Prostate gland (tissue), 2 donors: ENCODE results near the gene HCN1. TPM values are rescaled to one million over a fixed set of nuclear protein-coding genes. Genes with fewer than 3 reads are reported as not detected.
"Not testable (repeated sequence)": the region's sequence is repeated elsewhere in the genome, so short reads cannot be mapped to it uniquely, and the experiment has no call there.

ENCODE experiments used
- DNase-seq: peaks from one replicate; pipeline ENCODE4 v3.0.0-alpha.2; 2019; ENCODE audit warnings: low spot score
- H3K27ac ChIP-seq, 2 donors: fragments of 200-600 bp; sonication (generic); 2 replicates each; pipeline ENCODE4 v1.5.1; 2017 to 2019
- H3K27me3 ChIP-seq: fragments of 200-600 bp; sonication (generic); replicated peaks from 2 replicates; pipeline ENCODE4 v1.5.1; 2019; ENCODE audit not compliant: insufficient read depth
- H3K36me3 ChIP-seq, 2 donors: fragments of 200-600 bp; sonication (generic); 1 replicate in 1 of 2; 2 replicates in 1 of 2; pipeline versions ENCODE4 v1.5.1 to v1.8.1; 2017 to 2019
- H3K4me1 ChIP-seq: fragments of 200-600 bp; sonication (generic); replicated peaks from 2 replicates; pipeline ENCODE4 v1.5.1; 2019
- H3K4me3 ChIP-seq, 2 donors: fragments of 200-600 bp; sonication (generic); 2 replicates each; pipeline ENCODE4 v1.5.1; 2017 to 2019
- H3K9me3 ChIP-seq: fragments of 200-600 bp; sonication (generic); 2 replicates; pipeline ENCODE4 v1.5.1; 2017
- POLR2A ChIP-seq: fragments of 450-650 bp; IDR thresholded peaks from one replicate; pipeline ENCODE4 v1.6.1; 2016; ENCODE audit warnings: antibody characterized with exemption, mild to moderate bottlenecking
- POLR2AphosphoS5 ChIP-seq: sonication (generic); formaldehyde crosslinking; IDR thresholded peaks from one replicate; pipeline ENCODE4 v1.6.1; 2017; ENCODE audit warnings: antibody characterized with exemption
- WGBS: methylation state at CpG from one replicate; pipeline ENCODE4 v1.1.5; 2018; 5-methylcytosine and 5-hydroxymethylcytosine counted together
- intact Hi-C: fragments of 100-400 bp; cut with DNase I; formaldehyde crosslinking; loops from one replicate; pipeline ENCODE4 v1.14.2; 2022
- total RNA-seq, 2 donors: library from RNA; depleted of rRNA; stranded (reverse); fragments of >200 nt; gene quantifications; one replicate each; pipeline ENCODE4 v1.1.0, GENCODE V29; 2016
- TF ChIP-seq, protein P1 (sequence below), 4 experiments: fragments of 200-600 bp in 2 of 4; fragments of 450-650 bp in 2 of 4; sonication (generic) in 2 of 4; IDR thresholded peaks; 1 replicate in 3 of 4; 2 replicates in 1 of 4; pipeline ENCODE4 v1.5.1; 2016 to 2019; ENCODE audit warnings: antibody characterized with exemption in 4 of 4, mild to moderate bottlenecking in 2 of 4, moderate library complexity in 2 of 4

HCN1 gene
- total RNA-seq, 2 donors from 2014 or later, result 0.05 to 1.3 TPM

- H3K9me3 ChIP-seq, result peaks cover 5% of the 10 kb centered on the region
- WGBS, result 97% methylated on average over 2 of the region's 2 CpGs
- intact Hi-C loops, result no loop called here
- H3K36me3 ChIP-seq, result no peaks in the 10 kb centered on the region
- H3K4me1 ChIP-seq, result no peaks in the 10 kb centered on the region
- no peak for DNase-seq
- H3K4me3 ChIP-seq, result no peak overlapping the region
- H3K27ac ChIP-seq, result no peak overlapping the region
- TF ChIP-seq POLR2AphosphoS5, result no peak
- TF ChIP-seq, protein P1, sequence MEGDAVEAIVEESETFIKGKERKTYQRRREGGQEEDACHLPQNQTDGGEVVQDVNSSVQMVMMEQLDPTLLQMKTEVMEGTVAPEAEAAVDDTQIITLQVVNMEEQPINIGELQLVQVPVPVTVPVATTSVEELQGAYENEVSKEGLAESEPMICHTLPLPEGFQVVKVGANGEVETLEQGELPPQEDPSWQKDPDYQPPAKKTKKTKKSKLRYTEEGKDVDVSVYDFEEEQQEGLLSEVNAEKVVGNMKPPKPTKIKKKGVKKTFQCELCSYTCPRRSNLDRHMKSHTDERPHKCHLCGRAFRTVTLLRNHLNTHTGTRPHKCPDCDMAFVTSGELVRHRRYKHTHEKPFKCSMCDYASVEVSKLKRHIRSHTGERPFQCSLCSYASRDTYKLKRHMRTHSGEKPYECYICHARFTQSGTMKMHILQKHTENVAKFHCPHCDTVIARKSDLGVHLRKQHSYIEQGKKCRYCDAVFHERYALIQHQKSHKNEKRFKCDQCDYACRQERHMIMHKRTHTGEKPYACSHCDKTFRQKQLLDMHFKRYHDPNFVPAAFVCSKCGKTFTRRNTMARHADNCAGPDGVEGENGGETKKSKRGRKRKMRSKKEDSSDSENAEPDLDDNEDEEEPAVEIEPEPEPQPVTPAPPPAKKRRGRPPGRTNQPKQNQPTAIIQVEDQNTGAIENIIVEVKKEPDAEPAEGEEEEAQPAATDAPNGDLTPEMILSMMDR (IDR thresholded peaks at IDR 0.05), result no peak
- TF ChIP-seq POLR2A, result no peak
- no peaks in the 10 kb centered on the region for H3K27me3 ChIP-seq
These were observed 186.8 kb downstream of the HCN1 start for GRCh38 chr5:45509371-45509770.

DNA sequence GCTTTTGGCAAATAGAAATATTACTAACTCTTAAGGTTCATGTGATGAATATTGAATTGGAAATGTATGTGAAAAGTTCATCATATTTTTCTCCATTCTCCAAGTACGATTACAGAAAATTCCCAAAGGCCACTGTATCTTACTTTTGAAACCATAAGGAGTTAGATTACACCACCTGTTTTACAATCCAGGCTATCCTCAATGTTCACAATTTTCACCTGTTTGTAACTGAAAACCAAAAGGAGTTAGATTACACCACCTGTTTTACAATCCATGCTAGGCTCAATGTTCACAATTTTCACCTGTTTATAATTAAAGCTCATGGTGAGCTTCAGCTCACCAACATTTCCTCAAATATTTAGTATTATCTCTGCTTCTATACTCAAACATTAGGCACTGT, 188.0 kb downstream of the HCN1 start:
- 91% methylated on average over 1 of the region's 1 CpG for WGBS
- Histone ChIP-seq H3K27ac (no peak overlapping the region), H3K27me3 (no peaks in the 10 kb centered on the region), H3K4me1 (no peaks in the 10 kb centered on the region), H3K4me3 (no peak overlapping the region), H3K9me3 (peaks cover 5% of the 10 kb centered on the region), H3K36me3 (no peaks in the 10 kb centered on the region)
- intact Hi-C loops, result no loop called here
- TF ChIP-seq POLR2A (no peak), POLR2AphosphoS5 (no peak)
- TF ChIP-seq, protein P1 (IDR thresholded peaks at IDR 0.05), result no peak
- no peak for DNase-seq

- H3K36me3 ChIP-seq, result no peaks in the 10 kb centered on the region
- H3K27ac ChIP-seq, result no peak overlapping the region
- peaks cover 5% of the 10 kb centered on the region for H3K9me3 ChIP-seq
- H3K27me3 ChIP-seq, result no peaks in the 10 kb centered on the region
- TF ChIP-seq POLR2AphosphoS5, result no peak
- TF ChIP-seq, protein P1 (IDR thresholded peaks at IDR 0.05), result no peak
- TF ChIP-seq POLR2A, result no peak
- DNase-seq, result no peak
- WGBS, result 65% methylated on average over 1 of the region's 1 CpG
- no peak overlapping the region for H3K4me3 ChIP-seq
- no peaks in the 10 kb centered on the region for H3K4me1 ChIP-seq
- intact Hi-C loops, result no loop called here
These were observed 189.0 kb downstream of the HCN1 start for GRCh38 chr5:45507178-45507577.

DNA sequence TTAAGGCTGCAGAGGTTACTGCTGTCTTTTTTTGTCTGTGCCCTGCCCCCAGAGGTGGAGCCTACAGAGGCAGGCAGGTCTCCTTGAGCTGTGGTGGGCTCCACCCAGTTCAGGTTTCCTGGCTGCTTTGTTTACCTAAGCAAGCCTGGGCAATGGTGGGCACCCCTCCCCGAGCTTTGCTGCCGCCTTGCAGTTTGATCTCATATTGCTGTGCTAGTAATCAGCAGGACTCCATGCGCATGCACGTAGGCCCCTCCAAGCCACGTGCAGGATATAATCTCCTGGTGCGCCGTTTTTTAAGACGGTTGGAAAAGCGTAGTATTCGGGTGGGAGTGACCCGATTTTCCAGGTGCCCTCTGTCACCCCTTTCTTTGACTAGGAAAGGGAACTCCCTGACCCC, 197.2 kb downstream of the HCN1 start:
- 87% methylated on average over 11 of the region's 11 CpGs for WGBS
- intact Hi-C loops, result not testable (repeated sequence)

DNA sequence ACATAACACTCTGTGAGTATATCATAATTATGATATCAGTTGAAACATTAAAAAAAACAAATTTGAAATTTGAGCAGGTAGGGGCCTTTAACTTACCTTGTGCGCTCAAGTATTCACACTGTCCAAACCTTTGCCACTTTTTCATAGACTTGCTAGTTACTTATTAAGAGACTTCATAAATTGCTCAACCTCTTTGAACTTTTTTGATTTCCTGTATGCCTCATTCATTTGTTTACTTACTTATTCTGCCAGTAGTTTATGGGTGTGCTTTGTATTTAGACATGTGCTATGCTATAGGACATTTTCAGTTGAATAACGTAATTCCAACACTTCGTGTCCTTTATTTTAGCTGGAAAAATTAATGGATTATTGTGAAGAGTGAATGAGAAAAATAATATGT, 204.8 kb downstream of the HCN1 start:
- no peaks in the 10 kb centered on the region for H3K4me1 ChIP-seq
- H3K27ac ChIP-seq, result no peak overlapping the region
- H3K9me3 ChIP-seq, result no peaks in the 10 kb centered on the region
- no peaks in the 10 kb centered on the region for H3K36me3 ChIP-seq
- no peak for DNase-seq
- intact Hi-C loops, result no loop called here
- no peaks in the 10 kb centered on the region for H3K27me3 ChIP-seq
- WGBS, result 43% methylated on average over 3 of the region's 3 CpGs
- TF ChIP-seq, protein P1 (IDR thresholded peaks at IDR 0.05), result no peak
- TF ChIP-seq POLR2A (no peak), POLR2AphosphoS5 (no peak)
- H3K4me3 ChIP-seq, result no peak overlapping the region

More for the DNA sequence above, 197.2 kb downstream of the HCN1 start:
- not testable (repeated sequence) for H3K27me3 ChIP-seq, H3K9me3 ChIP-seq, DNase-seq, H3K36me3 ChIP-seq, H3K27ac ChIP-seq, H3K4me3 ChIP-seq, H3K4me1 ChIP-seq
